Umbilical cord (tissue), 2 donors: ENCODE measurements around the gene LRP1B. TPM values are rescaled to one million over a fixed set of nuclear protein-coding genes. Genes with fewer than 3 reads are reported as not detected.
A peak's percentile ranks its signal among the peaks of the same experiment; 100 is the strongest.
"Not testable (repeated sequence)": the region's sequence is repeated elsewhere in the genome, so short reads cannot be mapped to it uniquely, and the experiment has no call there.

Experiments used
- DNase-seq: peaks from one replicate; pipeline ENCODE4 v3.0.0-alpha.2; 2015; ENCODE audit warnings: low spot score
- total RNA-seq: library from RNA; depleted of rRNA; stranded (reverse); fragments of >200 nt; gene quantifications from one replicate; pipeline ENCODE4 v1.2.3, GENCODE V29; 2014; ENCODE audit warnings: low replicate concordance; ENCODE audit not compliant: insufficient read depth

Gene LRP1B
- total RNA-seq, 1 donor from 2014 or later, result 0.96 TPM

- no peak for DNase-seq
Measured at GRCh38 chr2:140356697-140357096, 1774.1 kb downstream of the LRP1B start.

DNA sequence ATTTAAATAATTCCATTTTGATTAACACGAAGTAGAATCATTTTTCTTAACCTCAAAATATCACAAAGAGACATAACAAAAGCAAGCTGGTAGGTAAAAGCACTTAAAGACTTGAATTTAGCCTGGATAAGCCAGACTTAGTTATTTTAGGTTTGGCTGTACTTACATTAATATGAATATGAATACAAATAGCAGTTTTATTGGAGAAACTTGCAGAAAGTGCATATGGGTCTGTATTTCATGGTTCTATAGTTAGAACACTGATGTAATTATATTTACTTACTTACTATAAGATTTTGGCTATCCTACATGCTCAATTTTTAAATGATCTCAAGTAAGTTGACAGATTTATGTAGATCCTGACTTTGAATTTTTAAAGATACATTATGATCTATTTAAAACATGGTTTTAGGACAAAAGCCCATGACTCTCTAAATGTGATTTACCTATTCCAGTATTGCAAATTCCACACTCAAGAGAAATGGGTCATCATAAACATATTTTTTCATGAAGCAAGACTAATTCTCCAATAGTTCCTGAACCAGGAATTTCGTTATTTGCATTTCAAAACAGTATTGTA is 1775.2 kb downstream of the LRP1B start:
- DNase-seq, result no peak

DNA sequence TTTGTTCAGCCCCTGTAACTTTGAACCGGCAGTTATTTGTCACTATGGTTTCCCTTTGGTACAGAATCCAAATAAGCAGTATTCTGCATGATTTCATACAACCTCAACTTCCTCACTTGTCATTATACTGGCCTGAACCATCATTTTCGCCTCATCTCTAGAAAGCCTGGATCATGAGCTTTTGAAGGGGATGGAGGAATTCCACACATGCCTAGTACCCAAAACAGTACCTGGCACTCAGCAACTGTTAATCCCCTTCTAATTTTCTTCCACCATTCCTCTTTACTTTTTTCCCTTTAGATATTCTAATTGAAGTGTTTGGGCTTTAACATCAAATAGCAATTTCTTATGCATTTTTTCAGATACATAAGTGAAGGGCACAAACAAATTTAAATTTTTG is 1776.3 kb downstream of the LRP1B start:
- DNase-seq, result no peak

DNA sequence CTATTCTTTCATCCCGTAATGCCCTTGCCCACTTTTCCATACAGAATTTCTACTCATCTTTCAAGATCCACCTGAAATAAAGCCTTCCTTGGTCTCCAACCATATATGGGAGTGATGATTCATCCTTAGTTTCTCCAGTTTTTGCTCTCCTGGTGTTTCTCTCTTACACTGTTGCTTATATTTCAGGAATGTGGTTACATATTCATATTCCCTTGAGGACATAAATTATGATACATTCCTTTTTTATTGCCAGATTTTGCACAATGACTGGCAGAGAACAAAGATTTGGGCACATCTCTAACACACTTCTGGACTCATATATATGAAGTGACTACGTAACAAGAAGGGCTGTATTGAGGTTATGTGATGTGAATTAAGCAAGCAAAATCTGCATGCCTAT is 1777.3 kb downstream of the LRP1B start:
- DNase-seq, result no peak

DNA sequence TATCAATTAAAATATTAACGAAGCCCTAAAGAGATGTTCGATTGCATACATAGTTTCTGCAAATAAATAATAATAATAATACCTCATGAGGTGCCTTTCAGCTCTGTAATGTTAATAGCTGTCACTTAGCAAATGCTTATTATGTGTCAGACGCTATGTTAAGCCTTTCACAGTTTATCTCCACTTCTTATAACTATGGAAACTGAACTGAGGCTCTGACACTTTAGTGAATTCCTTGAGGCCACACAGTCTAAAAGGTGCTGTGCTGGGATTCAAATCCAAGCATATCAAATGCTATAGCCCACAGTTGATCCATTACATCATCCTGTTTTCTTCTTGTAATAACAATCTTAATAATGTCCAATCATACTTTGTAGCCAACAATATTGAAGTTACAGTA is 1779.1 kb downstream of the LRP1B start:
- DNase-seq, result no peak

DNA sequence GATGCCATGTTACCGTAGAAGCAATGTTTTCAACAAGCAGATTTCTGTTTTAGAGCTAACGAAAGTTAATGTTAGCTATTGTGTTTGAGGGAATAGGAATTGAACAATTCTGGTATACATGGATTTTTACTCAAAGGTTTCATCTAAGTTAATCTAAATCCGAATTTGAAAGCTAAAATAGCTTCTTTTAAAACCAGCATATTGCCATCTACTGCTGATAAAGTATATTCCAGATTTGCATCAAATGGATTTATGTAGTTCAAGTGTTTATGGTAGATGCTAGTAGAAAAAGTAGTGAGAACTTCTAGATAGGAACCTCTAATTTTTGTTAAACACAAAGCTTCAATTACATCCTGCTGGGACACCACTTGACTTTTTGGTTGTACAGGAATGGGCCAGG is 1781.1 kb downstream of the LRP1B start:
- no peak for DNase-seq

DNA sequence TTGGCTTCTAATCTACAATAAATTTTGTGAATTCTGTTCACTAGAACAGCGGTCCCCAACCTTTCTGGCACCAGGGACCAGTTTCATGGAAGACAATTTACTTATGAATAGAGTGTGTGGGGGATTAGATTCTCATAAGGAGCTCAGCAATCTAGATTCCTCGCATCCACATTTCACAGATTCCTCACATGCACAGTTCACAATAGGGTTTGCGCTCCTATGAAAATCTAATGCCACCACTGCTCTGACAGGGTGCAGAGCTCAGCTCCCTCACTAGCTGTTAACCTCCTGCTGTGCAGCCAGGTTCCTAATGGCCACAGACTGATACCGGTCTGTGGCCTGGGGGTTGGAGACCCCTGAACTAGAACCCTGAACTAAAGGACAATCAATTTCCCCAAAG is 1782.0 kb downstream of the LRP1B start:
- no peak for DNase-seq

- DNase-seq, result no peak
Measured at GRCh38 chr2:140344838-140345237, 1786.0 kb downstream of the LRP1B start.

DNA sequence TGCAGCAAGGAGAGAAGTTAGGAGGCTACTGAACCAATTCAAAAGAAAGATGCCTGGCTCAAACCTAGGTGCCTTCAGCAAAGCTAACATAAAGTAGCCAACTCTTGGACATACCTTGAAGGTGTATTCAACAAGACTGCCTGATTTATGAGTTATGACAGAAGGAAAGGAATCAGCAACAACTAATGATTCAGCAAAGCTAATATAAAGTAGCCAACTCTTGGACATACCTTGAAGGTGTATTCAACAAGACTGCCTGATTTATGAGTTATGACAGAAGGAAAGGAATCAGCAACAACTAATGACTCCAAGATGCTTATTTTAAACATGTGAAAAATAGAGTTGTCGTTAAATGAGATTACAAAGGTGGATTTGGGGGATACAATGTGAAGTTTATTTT is 1786.5 kb downstream of the LRP1B start:
- DNase-seq, result not testable (repeated sequence)

- no peak for DNase-seq
Measured at GRCh38 chr2:140338795-140339194, 1792.0 kb downstream of the LRP1B start.

DNA sequence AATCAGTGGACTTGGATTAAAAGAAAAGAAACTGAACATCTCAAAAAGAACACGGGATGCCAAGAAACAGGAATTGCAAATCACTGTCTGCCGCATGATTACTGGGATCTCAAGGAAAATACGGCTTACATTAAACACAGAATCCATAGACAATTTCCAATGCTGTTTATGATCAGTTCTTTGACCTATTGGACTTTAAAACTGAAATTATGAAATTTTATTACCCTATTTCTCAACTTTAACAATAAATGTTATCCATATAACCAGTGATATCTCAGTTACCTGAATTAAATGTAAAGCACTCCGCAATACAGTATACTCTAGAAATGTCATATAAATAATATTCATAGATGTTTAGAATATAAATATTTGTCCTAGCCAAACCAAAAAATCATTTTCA is 1793.8 kb downstream of the LRP1B start:
- DNase-seq, result no peak

DNA sequence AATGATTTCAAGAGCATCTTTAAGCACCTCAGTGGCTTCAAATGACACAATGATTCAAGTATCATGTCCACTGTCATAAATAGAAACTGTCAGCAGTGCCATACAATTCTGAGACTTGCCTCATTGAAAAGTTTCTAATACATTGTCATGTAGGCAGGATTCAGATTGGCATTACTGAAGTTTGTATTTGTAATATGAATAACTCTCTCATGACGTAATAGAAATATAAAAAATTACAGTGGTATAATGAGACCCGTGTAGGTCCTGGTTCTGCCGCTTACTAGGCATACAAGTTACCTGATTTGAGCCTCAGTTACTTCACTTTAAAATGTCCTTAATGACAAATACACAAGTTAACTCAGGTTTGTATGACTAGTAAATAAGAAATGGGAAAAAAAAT is 1814.5 kb downstream of the LRP1B start:
- DNase-seq, result no peak

- no peak for DNase-seq
Measured at GRCh38 chr2:140311905-140312304, 1818.9 kb downstream of the LRP1B start.

GRCh38 chr2:140308706-140309105 is 1822.1 kb downstream of the LRP1B start:
- DNase-seq, result peak; percentile 33

GRCh38 chr2:140307532-140307931 is 1823.3 kb downstream of the LRP1B start:
- DNase-seq, result no peak

- no peak for DNase-seq
Measured at GRCh38 chr2:140295767-140296166, 1835.0 kb downstream of the LRP1B start.

DNA sequence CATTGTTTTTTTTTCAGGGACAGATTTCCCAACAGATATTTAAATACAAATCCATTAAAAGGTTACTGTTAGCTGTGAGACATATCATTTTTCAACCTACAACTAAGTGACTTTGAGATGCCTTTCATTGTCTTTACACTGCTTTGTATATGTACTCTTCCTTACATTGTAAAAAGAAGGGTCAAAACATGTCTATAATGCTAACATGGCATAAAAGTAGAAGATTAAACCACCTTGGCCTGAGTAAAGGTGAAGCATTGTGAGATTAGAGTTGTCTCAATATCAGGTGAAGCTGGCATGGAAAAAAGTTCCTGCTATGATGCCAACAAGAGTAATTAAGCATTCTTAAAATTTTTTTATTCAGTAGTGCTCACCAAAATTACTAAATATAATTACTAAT is 1842.1 kb downstream of the LRP1B start:
- DNase-seq, result no peak

DNA sequence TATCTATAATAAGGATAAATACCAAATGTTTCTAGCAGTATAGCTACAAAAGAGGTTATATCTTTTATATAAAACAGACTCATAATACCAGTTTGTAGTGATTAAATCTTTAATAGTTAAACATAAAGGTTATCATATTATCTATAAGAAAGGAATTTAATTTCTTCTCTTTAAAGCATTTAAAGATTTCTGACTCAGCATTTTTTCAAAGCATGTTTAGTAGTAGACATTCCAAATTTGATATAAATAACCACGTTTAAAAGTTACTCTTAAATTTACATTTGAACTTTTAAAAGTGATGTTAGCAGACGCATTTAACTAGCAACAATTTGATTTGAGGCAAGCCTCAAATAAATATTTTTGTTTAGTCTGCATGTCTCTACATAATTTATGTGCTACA is 1842.6 kb downstream of the LRP1B start:
- no peak for DNase-seq

DNA sequence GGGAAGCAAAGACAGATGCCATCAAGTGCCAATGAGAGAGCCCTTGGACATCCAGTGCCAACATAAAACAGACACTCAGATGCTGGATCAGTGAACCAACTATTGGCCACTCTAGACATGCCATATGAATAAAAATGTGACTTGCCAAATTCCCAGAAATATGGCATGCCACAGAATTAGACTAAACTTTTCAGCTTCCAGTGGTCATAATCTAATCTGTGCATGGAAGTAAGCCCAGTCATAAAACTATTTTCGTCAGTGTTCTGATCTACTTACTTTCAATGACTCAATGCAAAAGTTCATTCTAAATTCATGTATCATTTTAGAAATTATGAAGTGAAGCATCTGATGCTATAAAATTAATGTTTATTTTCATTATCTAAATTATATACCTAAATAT is 1844.4 kb downstream of the LRP1B start:
- DNase-seq, result peak; percentile 44

DNA sequence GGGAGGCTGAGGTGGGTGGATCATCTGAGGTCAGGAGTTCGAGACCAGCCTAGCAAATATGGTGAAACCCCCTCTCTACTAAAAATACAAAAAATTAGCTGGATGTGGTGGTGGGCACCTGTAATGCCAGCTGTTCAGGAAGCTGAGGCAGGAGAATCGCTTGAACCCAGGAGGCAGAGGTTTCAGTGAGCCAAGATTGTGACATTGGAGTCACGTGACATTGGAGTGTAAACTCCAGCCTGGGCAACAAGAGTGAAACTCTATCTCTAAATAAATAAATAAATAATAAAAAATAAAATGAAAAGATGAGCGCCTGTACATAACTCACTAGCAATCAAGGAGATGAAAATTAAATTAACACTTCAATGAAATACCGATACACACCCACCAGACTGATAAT is 1853.5 kb downstream of the LRP1B start:
- DNase-seq, result not testable (repeated sequence)

DNA sequence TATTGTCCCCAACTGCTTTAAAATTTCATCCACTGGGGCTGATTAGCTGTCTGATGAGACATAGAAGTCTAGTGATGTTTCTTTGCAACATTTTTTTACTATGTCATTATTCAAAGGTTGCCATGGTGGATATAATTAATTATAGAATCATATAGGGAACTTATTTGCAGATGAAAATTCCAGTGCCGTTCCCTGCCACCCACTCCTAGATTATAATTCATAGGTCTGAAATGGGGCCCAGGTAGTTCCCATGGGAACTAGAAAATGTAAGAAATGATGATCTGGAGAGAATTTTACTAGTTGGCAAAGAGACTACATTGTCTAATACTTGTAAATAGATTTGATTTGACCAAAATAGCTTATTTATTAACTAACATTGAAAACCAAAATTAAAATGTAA is 1854.2 kb downstream of the LRP1B start:
- DNase-seq, result no peak

GRCh38 chr2:140275427-140275826 is 1855.4 kb downstream of the LRP1B start:
- DNase-seq, result peak; percentile 38

DNA sequence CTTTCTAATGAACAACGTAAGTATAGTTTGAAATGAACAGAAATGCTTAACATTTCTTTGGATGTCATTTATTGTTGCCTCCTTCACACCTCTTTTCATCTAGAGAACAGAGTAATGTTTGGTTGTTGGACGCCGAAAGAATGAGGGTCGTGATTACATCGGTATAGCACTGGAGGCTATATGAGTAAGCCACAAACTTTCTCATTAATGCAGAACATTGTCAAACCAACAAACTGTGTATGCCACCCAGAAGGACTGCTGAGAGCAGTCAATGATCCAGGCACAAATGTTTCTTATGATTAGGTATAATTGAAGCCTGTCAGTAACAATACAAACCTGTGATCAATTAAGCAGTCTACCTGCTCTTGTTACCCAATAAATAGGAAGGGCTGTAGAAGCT is 1855.9 kb downstream of the LRP1B start:
- no peak for DNase-seq

DNA sequence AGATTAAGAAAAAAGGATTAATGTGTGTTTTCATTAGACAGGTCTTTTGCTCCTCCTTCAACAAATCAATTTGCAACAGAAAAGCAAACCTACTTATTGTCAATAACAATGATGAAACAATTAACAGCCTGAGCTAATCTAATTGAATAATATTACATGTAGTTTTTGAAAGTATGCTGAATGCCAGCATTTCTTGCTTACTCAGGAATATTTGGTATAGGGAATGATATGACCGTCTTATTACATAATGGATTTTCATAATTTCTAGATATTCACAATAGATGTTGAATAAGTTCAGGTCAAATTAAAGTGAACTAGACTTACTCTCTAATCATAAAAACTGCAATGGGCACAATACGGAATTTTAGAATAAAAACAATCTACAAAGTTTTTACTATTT is 1856.9 kb downstream of the LRP1B start:
- no peak for DNase-seq
